SH-SY5Y (cell line): ENCODE data around the gene SLC38A7.

Experiments used
- GATA2 ChIP-seq: IDR thresholded peaks from 2 replicates; pipeline ENCODE4 v1.6.1; 2011; ENCODE audit warnings: mild to moderate bottlenecking, low read depth, low read length
- GATA3 ChIP-seq: IDR thresholded peaks from 2 replicates; pipeline ENCODE4 v1.6.1; 2011; ENCODE audit warnings: low read depth, mild to moderate bottlenecking, low read length, moderate library complexity

DNA sequence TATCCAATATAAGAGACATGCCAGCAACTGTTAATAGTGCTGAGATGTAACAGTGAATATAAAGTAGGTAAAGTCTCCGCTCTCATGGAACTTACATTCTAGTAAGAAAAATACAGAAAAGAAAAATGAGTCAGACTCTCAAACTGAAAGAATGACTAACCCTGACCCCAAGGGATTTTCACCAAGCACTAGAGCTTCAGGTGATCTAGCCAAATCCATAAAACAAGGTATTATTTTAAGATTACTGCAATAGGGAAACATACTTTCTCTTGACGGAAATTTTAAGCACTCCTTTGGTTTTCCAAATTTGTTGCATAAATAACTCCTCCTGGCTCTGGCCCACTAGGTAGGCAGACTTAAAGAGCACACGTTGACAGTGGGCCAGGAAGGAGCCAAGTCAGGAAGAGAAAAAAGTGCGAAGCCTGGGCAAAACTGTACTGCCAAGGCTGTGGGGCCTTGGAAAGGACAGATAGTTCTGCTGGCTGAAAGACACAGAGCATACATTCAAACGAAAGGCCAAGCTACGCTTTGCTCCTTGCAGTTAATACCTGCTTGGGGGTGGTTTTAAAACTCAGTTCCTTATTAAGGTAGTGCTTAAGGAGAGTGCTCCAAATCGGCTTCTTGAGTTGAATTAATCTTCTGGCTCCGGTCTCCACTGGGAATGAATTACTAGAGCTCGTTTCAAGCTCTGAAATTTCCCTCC lies 48.1 kb upstream of the SLC38A7 start:
- TF ChIP-seq GATA3 = no peak
- no peak for TF ChIP-seq GATA2
